NOMO-1 treated with dmso at 0.1 percent for 144 hours (cell line): ENCODE data around the gene PLCB4.

Source experiments
- DNase-seq: peaks from one replicate; lab custom pipeline; 2025; ENCODE audit not compliant: unreplicated experiment; lab: John Stamatoyannopoulos, UW

Gene PLCB4

GRCh38 chr20:9417665-9418064 lies 348.8 kb downstream of the PLCB4 start:
- DNase-seq, result no peak

DNA sequence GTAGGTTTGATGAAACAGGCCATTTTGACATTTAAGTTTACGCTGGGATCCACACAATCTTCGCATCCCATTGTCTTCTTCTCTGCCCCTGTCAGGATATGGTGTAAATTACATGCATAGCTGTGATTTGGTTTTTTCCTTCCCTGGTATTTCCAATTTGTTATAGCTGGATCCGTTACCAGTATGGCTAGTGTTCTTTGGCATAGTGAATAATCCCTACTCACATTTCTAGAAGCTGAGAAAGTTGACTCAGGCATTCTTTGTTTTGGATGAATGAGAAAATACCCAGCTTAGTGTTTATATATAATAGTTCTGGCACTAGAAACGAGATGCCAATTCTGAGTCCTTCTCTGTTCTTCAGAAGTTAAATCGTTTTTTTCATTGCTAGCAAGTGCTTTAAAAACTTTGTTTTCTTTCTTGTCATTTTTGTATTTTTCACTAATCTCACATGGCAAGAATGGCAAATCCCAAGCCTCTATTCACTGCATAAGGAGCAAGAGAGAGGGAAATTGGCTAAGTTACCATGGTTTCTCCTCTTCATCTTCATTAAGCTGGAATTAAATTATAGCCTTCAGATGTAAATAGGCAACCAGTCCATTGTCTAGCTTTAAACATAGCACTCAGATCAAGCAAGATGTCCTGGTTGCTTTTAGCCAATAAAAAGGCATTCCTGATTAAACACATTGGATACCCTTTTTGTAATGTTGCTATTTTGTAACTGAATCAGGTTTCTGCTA lies 353.6 kb downstream of the PLCB4 start:
- DNase-seq, result no peak

- DNase-seq, result no peak
Observed at GRCh38 chr20:9424551-9424950, 355.7 kb downstream of the PLCB4 start.

GRCh38 chr20:9427430-9428291 lies 358.8 kb downstream of the PLCB4 start:
- no peak for DNase-seq

- DNase-seq, result no peak
Observed at GRCh38 chr20:9428292-9428607, 359.4 kb downstream of the PLCB4 start.

DNA sequence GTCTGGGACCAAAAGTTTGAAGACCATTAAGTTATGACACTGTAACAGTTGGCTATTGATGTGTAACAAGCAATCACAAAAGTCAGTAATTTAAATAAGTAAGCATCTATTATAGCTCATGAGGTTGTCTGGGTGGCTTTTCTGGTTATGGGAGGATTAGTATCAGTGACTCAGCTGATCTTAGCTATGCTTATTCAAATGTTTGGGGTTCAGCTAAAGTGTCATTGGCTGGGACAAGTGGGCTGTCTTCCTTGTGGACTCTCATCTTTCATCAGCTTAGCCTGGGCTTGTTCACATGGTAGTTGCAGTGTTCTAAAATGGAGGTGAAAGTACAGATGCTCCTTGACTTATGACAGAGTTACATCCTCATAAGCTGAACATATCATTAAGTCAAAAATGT lies 370.9 kb downstream of the PLCB4 start:
- DNase-seq, result no peak

DNA sequence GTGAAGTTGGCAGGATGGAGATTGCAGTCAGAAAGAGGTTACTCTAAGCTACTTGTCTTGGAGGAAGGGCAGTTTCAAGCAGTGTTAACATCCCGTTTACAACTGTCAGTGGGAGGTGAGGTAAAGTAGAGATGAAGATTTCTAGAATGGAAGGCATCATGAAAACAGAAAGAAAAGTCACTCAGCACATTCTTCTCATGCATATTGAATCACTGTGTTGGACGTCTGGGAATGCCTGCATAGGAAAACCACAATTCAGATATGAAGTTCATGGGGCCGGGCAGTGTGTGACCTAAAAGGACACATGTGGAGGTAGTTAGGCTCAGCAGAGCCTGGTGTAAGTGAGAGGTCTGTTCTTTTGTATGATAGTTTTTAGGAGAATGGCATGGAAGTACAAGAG lies 372.0 kb downstream of the PLCB4 start:
- no peak for DNase-seq

DNA sequence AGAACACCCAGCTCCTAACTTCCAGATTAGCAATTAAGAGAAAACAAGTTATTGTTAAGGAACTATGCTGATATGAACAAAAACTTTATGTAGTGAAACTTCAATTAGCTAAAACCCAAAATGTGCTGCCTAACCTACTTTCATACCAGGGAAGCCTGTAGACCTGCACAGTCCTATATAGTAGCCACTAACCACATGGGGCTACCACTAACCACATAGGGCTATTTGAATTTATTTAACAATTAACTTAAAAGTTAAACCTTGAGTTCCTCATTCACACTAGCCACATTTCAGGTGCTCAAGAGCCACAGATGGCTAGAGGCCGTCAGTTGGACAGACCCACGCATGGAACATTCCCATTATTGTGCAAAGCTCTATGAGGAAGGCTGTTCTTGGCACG lies 373.1 kb downstream of the PLCB4 start:
- no peak for DNase-seq

DNA sequence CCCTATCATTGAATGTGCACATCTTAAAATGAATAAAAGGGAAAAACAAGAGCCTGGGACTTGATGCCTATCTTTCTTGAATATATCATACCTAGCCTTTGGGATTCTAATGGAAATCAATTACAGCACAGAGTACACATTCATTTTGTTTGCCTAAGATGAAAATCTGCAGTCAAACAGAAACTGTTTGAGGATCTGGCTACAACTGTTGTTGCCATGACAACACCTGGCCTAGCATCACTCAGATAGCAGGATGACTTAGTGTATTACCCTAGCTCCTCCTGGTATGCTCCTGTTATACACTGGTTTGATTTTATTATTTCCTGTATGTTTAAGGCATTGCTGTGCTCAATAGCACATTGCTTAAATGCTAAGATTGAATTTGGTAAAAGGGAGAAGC lies 374.0 kb downstream of the PLCB4 start:
- DNase-seq, result no peak

- DNase-seq, result no peak
Observed at GRCh38 chr20:9444921-9445320, 376.0 kb downstream of the PLCB4 start.

- peak; percentile 59 for DNase-seq
Observed at GRCh38 chr20:9447182-9447581, 378.3 kb downstream of the PLCB4 start.

DNA sequence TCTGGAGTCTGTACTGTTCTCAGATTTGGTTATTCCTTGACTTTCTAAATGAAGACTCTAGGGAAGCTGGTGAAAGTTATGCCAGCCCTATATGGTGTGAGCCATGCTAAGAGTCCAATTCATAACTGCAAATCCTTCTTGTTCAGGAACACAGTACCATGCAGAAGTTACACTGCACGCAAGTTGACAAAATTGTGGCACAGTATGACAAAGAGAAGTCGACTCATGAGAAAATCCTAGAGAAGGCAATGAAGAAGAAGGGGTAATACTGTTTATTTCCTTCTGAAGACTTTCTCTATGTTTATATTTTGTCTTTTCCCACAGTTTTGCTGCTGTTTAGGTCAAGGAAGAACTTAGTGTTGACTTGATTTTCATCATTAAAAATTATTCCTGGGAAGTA lies 384.3 kb downstream of the PLCB4 start:
- no peak for DNase-seq

DNA sequence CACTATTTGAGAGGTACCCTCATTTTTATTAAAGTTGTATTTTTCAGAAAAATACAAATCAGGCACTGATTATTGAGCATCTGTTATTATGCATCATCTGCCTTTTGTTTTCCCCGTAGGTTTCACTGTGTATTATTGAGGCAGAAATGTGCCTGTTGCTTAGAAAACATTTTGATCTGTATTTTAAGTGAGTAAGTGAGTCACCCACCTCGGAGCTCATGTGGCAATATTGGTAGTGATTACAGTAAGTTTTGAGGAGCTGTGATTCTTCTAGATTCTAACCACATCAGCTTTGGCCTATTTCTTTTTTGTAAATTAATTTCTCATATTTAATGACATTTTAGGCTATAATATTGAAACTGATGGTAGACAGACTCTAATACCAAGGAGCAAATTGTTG lies 385.9 kb downstream of the PLCB4 start:
- no peak for DNase-seq

- peak; percentile 39 for DNase-seq
Observed at GRCh38 chr20:9457136-9457535, 388.2 kb downstream of the PLCB4 start.

- no peak for DNase-seq
Observed at GRCh38 chr20:9458138-9458796, 389.4 kb downstream of the PLCB4 start.

- DNase-seq, result no peak
Observed at GRCh38 chr20:9460518-9460917, 391.6 kb downstream of the PLCB4 start.

DNA sequence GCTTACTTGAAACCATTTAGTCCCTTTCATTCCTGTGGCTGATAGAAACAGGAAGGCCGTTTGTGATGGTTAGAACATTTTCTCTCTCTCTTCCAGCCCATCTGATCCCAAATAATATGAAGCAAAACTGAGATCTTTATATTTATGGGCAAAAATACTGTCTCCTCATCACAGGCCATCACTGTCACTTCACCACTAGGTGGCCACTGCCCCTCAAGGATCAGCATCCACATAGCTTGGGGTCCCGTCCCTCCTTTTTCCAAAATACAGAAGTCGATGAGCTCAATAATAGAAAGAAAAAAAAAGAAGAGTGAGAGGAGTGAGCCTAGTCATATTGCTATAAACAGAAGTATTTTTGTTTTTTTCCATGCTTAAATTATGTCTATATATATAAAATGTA lies 399.1 kb downstream of the PLCB4 start:
- DNase-seq, result no peak

DNA sequence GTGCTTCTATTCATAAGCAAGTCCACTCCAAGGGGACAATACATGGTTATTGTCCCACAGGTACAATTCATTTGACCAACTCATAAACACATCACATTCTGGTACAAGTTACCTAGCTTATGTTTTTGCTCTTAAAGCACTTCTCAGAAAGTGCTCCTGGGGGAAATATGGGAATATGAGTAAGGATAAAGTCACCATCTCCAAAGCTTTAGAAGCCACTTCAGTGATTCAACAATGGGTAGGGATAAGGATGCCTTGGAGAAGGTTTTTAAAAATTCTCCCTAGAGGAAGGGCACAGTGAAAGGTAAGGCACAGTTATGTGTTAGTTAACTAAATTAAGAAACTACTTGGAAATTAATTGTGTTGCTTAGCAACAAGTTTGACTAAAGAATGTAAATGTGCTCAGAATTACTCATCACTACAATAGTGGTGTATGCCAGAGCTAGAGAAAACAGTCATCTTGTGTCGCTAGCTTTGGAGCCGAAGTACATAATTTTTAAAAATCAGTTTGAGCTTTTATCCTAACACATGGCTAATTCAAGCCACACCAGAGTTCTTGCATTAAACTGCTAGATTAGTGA lies 406.0 kb downstream of the PLCB4 start:
- no peak for DNase-seq

GRCh38 chr20:9475456-9475855 lies 406.6 kb downstream of the PLCB4 start:
- no peak for DNase-seq

DNA sequence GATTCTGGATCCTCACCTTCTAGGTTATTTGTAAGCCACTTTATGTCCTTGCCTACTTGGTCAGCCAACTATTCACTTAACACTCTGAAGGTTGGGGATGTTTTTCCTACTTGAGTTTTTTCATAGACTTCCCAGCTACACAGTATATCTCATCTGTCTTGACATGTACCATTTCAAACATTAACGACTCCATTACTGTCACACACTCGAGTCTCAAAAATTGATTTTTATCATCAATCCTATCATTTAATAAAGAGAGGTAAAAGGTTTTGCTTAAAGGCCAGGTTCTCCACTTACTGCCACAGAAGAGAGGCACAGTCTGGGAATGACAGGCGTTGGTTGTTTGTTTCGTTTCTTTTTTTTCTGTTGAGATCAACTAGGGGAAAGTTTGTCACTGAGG lies 407.3 kb downstream of the PLCB4 start:
- DNase-seq, result no peak

GRCh38 chr20:9476637-9477036 lies 407.8 kb downstream of the PLCB4 start:
- no peak for DNase-seq

DNA sequence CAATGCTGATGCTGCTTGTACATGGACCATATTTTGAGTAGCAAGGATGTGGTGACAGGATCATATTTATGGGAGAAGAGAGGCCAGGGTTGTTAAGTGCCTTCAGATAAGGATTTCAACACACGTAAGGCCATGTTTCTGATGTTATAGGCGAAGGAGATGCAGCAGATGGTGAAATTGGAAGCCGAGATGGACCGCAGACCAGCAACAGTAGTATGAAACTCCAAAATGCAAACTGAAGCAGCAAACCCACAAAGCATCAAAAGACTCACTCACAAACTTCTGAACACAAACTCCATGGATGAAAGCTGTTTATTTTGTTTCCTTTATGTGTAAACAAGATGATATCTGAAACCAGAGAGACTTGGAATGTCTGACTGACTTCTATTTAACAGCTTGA lies 409.9 kb downstream of the PLCB4 start:
- no peak for DNase-seq
